Parathyroid adenoma (tissue), 2 donors: ENCODE results near the gene NTPCR.

Experiments used
- H2AFZ ChIP-seq: fragments of 300-600 bp; sonication (generic); one replicate; pipeline ENCODE4 v1.7.0; 2017; ENCODE audit warnings: antibody characterized with exemption, mild to moderate bottlenecking
- H3K27ac ChIP-seq: fragments of 300-600 bp; sonication (generic); one replicate; pipeline ENCODE4 v1.7.0; 2017
- H3K27me3 ChIP-seq: fragments of 300-600 bp; sonication (generic); one replicate; pipeline ENCODE4 v1.7.0; 2017; ENCODE audit warnings: low read length; ENCODE audit not compliant: control insufficient read depth, insufficient read depth
- H3K36me3 ChIP-seq: fragments of 300-600 bp; sonication (generic); one replicate; pipeline ENCODE4 v1.7.0; 2017; ENCODE audit warnings: low read length; ENCODE audit not compliant: control insufficient read depth, insufficient read depth
- H3K4me1 ChIP-seq: fragments of 300-600 bp; sonication (generic); one replicate; pipeline ENCODE4 v1.7.0; 2017; ENCODE audit warnings: control low read depth
- H3K4me2 ChIP-seq: fragments of 300-600 bp; sonication (generic); one replicate; pipeline ENCODE4 v1.7.0; 2017; ENCODE audit warnings: low read length
- H3K4me3 ChIP-seq: fragments of 300-600 bp; sonication (generic); one replicate; pipeline ENCODE4 v1.7.0; 2017; ENCODE audit warnings: low read depth, low read length
- H3K79me2 ChIP-seq: fragments of 300-600 bp; sonication (generic); one replicate; pipeline ENCODE4 v1.7.0; 2017; ENCODE audit warnings: control low read depth
- H3K9ac ChIP-seq: fragments of 300-600 bp; sonication (generic); one replicate; pipeline ENCODE4 v1.7.0; 2017; ENCODE audit warnings: mild to moderate bottlenecking
- H3K9me3 ChIP-seq: fragments of 300-600 bp; sonication (generic); one replicate; pipeline ENCODE4 v1.7.0; 2017; ENCODE audit warnings: low read length; ENCODE audit not compliant: control insufficient read depth
- TF ChIP-seq, protein P1 (sequence below): fragments of 300-600 bp; sonication (generic); IDR thresholded peaks from one replicate; pipeline ENCODE4 v1.7.0; 2017; ENCODE audit warnings: antibody characterized with exemption, mild to moderate bottlenecking
- donor health status: primary hyperparathyroidism.

Gene NTPCR

DNA sequence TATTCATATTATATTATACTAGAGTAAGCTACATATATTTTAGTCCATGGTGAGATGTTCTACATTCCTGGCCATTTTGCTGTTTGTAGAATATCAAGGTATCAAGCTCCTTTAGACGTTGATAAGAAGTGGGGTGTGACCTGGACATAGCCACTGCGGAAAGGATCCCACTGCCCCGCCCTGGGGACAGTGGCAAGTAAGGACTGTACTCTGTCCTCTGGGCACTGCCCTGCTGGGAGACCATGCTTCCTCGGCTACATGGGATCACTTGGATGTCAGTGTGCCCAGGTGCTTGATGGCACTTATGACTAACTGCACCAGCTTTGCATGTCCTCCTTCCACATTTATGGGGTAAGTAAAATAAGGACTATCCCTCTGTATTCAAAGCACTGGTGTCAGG, 46.3 kb upstream of the NTPCR start:
- Histone ChIP-seq H3K4me1 (no peaks in the 10 kb centered on the region), H3K4me2 (no peak overlapping the region), H3K4me3 (no peak overlapping the region), H3K9me3 (no peaks in the 10 kb centered on the region), H2AFZ (no peak overlapping the region), H3K79me2 (no peaks in the 10 kb centered on the region), H3K27me3 (no peaks in the 10 kb centered on the region), H3K36me3 (no peaks in the 10 kb centered on the region), H3K27ac (no peak overlapping the region), H3K9ac (no peak overlapping the region)
- TF ChIP-seq, protein P1, sequence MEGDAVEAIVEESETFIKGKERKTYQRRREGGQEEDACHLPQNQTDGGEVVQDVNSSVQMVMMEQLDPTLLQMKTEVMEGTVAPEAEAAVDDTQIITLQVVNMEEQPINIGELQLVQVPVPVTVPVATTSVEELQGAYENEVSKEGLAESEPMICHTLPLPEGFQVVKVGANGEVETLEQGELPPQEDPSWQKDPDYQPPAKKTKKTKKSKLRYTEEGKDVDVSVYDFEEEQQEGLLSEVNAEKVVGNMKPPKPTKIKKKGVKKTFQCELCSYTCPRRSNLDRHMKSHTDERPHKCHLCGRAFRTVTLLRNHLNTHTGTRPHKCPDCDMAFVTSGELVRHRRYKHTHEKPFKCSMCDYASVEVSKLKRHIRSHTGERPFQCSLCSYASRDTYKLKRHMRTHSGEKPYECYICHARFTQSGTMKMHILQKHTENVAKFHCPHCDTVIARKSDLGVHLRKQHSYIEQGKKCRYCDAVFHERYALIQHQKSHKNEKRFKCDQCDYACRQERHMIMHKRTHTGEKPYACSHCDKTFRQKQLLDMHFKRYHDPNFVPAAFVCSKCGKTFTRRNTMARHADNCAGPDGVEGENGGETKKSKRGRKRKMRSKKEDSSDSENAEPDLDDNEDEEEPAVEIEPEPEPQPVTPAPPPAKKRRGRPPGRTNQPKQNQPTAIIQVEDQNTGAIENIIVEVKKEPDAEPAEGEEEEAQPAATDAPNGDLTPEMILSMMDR, result no peak

DNA sequence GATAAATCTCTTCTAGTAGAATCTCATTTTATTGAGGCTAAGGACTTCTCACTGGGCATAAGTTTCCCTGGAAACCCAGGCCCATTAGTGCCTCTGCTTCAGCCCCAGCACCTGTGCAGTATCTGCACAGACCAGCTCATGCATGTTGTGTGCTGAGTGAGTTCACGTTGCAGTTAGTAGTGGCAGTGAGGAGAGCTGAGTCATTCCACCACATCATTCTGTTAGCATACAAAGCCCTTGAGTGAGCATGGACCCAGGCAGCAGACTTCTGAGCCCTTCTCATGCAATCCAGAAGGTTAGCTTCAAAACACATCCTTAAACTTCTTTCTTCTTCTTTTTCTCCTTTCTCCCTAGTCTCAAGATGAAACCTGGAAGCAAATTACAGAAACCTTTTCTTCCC, 45.8 kb upstream of the NTPCR start:
- H3K79me2 ChIP-seq, result no peaks in the 10 kb centered on the region
- no peak overlapping the region for H2AFZ ChIP-seq
- H3K9me3 ChIP-seq, result no peaks in the 10 kb centered on the region
- H3K4me2 ChIP-seq, result no peak overlapping the region
- no peak overlapping the region for H3K9ac ChIP-seq
- TF ChIP-seq, protein P1, result no peak
- H3K4me3 ChIP-seq, result no peak overlapping the region
- H3K36me3 ChIP-seq, result no peaks in the 10 kb centered on the region
- H3K4me1 ChIP-seq, result no peaks in the 10 kb centered on the region
- no peaks in the 10 kb centered on the region for H3K27me3 ChIP-seq
- H3K27ac ChIP-seq, result no peak overlapping the region

DNA sequence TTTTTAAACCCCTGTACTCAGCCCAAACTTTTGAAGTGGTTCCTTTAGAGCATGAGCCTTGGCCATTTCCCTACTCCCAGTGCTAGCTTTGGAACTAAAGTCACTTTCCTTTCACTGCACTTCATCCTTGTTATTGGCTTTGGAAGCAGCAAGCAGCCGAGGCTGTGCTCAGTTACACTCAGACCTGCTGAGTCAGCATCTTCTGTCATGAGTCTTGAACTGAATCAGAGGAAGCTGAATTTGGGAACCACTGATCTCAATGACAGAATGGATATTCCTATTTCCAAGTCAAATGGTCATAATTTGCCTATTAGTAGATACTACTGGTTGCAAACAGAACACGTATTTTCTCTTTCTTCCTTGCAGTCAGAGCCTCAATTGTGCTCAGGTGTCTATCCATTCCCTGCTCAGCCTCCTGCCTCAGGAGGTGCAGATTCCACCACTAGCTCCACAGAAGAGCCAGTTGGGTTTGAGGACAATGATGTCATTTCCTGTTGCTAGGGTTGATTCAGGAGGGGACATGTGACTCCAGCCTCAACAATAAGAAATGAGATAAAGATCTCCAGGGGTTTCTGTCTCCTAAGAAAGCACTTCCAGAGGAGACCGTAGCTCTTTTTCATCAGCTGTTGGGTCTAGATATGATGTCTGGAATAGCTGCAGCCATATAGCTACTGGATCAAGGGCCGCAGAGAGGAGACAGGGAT, 44.9 kb upstream of the NTPCR start:
- Histone ChIP-seq H2AFZ (no peak overlapping the region), H3K27me3 (no peaks in the 10 kb centered on the region), H3K4me3 (no peak overlapping the region), H3K9me3 (no peaks in the 10 kb centered on the region), H3K36me3 (no peaks in the 10 kb centered on the region), H3K27ac (no peak overlapping the region), H3K9ac (no peak overlapping the region), H3K79me2 (no peaks in the 10 kb centered on the region), H3K4me1 (no peaks in the 10 kb centered on the region), H3K4me2 (no peak overlapping the region)
- TF ChIP-seq, protein P1, result no peak

DNA sequence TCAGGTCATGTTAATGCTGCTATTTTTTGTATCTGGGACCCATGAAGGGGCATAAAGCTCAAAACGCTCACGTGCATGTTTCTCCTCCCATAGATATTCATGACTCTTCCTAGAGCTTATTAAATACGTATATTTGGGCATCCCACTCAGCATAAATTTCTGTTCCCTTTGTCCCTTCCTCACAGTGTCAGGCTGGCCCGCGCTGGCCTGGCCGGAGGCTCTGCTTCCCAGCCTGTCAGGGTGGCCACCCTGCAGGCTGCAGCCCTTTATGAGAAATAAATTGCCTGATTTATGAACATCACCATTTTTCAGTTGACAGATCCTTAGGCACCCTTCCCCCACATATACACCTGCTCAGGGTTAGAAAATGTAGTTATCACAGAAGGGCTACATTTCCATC, 44.0 kb upstream of the NTPCR start:
- Histone ChIP-seq H3K9me3 (no peaks in the 10 kb centered on the region), H3K79me2 (no peaks in the 10 kb centered on the region), H2AFZ (no peak overlapping the region), H3K4me1 (no peaks in the 10 kb centered on the region), H3K27me3 (no peaks in the 10 kb centered on the region), H3K9ac (no peak overlapping the region), H3K4me3 (no peak overlapping the region), H3K36me3 (no peaks in the 10 kb centered on the region), H3K4me2 (no peak overlapping the region), H3K27ac (no peak overlapping the region)
- TF ChIP-seq, protein P1, result no peak

DNA sequence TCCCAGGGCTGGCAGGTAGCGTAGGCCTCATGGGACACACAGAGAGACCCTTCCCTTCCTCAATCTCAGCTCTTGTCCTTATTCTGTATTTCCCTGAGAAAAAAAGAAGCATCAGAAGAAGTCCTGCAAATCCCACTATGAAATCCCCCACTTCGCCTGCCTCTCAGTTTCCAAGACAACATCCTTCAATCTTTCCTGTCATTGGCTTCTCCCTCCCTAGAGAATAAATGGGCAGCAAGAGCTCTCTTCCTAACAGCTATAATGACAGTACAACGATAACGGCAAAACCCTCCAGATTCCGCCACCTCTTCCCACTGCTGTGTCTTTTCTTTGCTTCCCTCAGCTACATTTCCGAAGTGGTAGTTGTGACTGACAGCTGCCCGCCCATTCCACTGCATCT, 41.6 kb upstream of the NTPCR start:
- TF ChIP-seq, protein P1, result no peak
- H2AFZ ChIP-seq, result no peak overlapping the region
- no peak overlapping the region for H3K4me2 ChIP-seq
- no peak overlapping the region for H3K9ac ChIP-seq
- H3K4me3 ChIP-seq, result no peak overlapping the region
- H3K9me3 ChIP-seq, result no peaks in the 10 kb centered on the region
- H3K36me3 ChIP-seq, result no peaks in the 10 kb centered on the region
- H3K79me2 ChIP-seq, result no peaks in the 10 kb centered on the region
- H3K27ac ChIP-seq, result no peak overlapping the region
- no peaks in the 10 kb centered on the region for H3K27me3 ChIP-seq
- H3K4me1 ChIP-seq, result no peaks in the 10 kb centered on the region
